Heart right ventricle (tissue), 16 donors: ENCODE results near the gene ADK. TPM values are rescaled to one million over a fixed set of nuclear protein-coding genes. Genes with fewer than 3 reads are reported as not detected.

Experiments used
- ATAC-seq, 8 donors: fragments of 200-7000 bp; cut with Tn5 transposase; one replicate each; pipeline ENCODE4 v1.9.1; 2020; ENCODE audit warnings: mild to moderate bottlenecking in 8 of 8, moderate library complexity in 8 of 8, moderate number of reproducible peaks in 1 of 8
- DNase-seq, 2 donors: peaks; one replicate each; pipeline ENCODE4 v3.0.0-alpha.2; 2020
- H3K27ac ChIP-seq, 10 donors: fragments of 200-600 bp; sonication (generic) in 2 of 10; one replicate each; pipeline versions ENCODE4 v1.5.0 to v1.8.0; 2020 to 2022; ENCODE audit warnings: mild to moderate bottlenecking in 3 of 10
- H3K27me3 ChIP-seq, 7 donors: fragments of 200-600 bp; one replicate each; pipeline ENCODE4 v1.8.0; 2021 to 2022; ENCODE audit warnings: mild to moderate bottlenecking in 2 of 7
- H3K36me3 ChIP-seq, 9 donors: fragments of 200-600 bp; sonication (generic) in 1 of 9; one replicate each; pipeline versions ENCODE4 v1.5.0 to v1.8.0; 2020 to 2022; ENCODE audit warnings: mild to moderate bottlenecking in 2 of 9
- H3K4me1 ChIP-seq, 9 donors: fragments of 200-600 bp; sonication (generic) in 1 of 9; one replicate each; pipeline versions ENCODE4 v1.5.0 to v1.8.0; 2020 to 2022; ENCODE audit warnings: mild to moderate bottlenecking in 4 of 9
- H3K4me3 ChIP-seq, 10 donors: fragments of 200-600 bp; sonication (generic) in 2 of 10; one replicate each; pipeline versions ENCODE4 v1.5.0 to v1.8.0; 2020 to 2022; ENCODE audit warnings: mild to moderate bottlenecking in 7 of 10, moderate library complexity in 2 of 10
- H3K9me3 ChIP-seq, 11 donors: fragments of 200-600 bp in 10 of 11; sonication (generic) in 2 of 11; one replicate each; pipeline versions ENCODE4 v1.5.0 to v1.8.0; 2013 to 2022; ENCODE audit warnings: mild to moderate bottlenecking in 2 of 11, control low read depth in 1 of 11, moderate library complexity in 1 of 11
- CTCF ChIP-seq, 9 donors: fragments of 200-600 bp; sonication (generic) in 2 of 9; IDR thresholded peaks; one replicate each; pipeline versions ENCODE4 v1.5.0 to v1.8.0; 2021 to 2022; ENCODE audit warnings: antibody characterized with exemption in 9 of 9, mild to moderate bottlenecking in 5 of 9, moderate library complexity in 1 of 9
- WGBS, 2 donors: extraction: QIAGEN DNeasy Blood & Tissue Kit; methylation state at CpG; one replicate each; pipeline ENCODE4 v1.1.7; 2013; ENCODE audit warnings: inconsistent platforms in 1 of 2; 5-methylcytosine and 5-hydroxymethylcytosine counted together
- intact Hi-C, 10 donors: fragments of 100-400 bp; cut with DNase I; formaldehyde crosslinking; loops; one replicate each; pipeline versions ENCODE4 v1.11.1 to v1.14.2; 2022
- polyA plus RNA-seq, 2 donors: library from polyadenylated mRNA; stranded (reverse); fragments of 200-250 nt; gene quantifications; one replicate each; pipeline ENCODE4 v1.2.3, GENCODE V29; 2013
- total RNA-seq, 10 donors: library from RNA; stranded (reverse); fragmentation: NEBNext Ultra II Directional in 3 of 10; extraction: Animal tissue kit (Norgen Biotek cat#: 25700) in 3 of 10; gene quantifications; one replicate each; pipeline versions ENCODE4 v1.2.1 to v1.2.4, GENCODE V29; 2021 to 2023
- donor health status: Arrhythmogenic right ventricular cardiomyopathy.
- donor health status: ischemic (EF 13 %, LVEDD 7.1; RV severe dilation, severe dysfunction).
- donor health status: healthy with polysubstance abuse.
- donor health status: DM: no; HTN: yes; CAD: no.
- donor health status: DM: no; HTN: no; CAD: no.
- donor health status: ischemic (EF 25% LVEDD 6.9; RV normal size, moderate dysfunction).
- donor health status: ischemic (EF 25% LVEDD 5.7; RV mildly dilated, moderate dysfunction).
- donor health status: healthy.
- donor health status: DM: yes; HTN: yes; CAD: no.
- donor health status: Ischemic cardiomyopathy.
- donor health status: ischemic (EF 35%, LVEDD 5.7; RV mildly dilated, moderate dysfunction).
- donor health status: nonischemic (EF 11% LVEDD 7.7; RV severe dilation, severe dysfunction).
- donor health status: DM: yes; HTN: yes; CAD: no.
- donor health status: PGD.
- donor health status: ischemic (EF 29% LVEDD 5.4; RV normal size, mild dysfunction).
- donor health status: nonischemic (EF 23%, LVEDD 6.1; RV moderate dilation, normal function).

Gene ADK
- total and polyA plus RNA-seq, 12 donors = 13.0 to 50.0 (median 39.1) TPM

GRCh38 chr10:74437822-74438221 is 286.8 kb downstream of the ADK start:
- no peaks in the 10 kb centered on the region for H3K36me3 ChIP-seq
- no peaks in the 10 kb centered on the region for H3K27me3 ChIP-seq
- TF ChIP-seq CTCF (IDR thresholded peaks at IDR 0.05) = no peak
- peaks cover 0 to 11% (median 0%) of the 10 kb centered on the region in 9 donors for H3K4me1 ChIP-seq
- no peaks in the 10 kb centered on the region for H3K9me3 ChIP-seq
- intact Hi-C loops = no loop called here
- peak in 1 of 8 donors; percentile 83 for ATAC-seq
- no peak overlapping the region for H3K4me3 ChIP-seq
- DNase-seq = no peak
- no peak overlapping the region for H3K27ac ChIP-seq

GRCh38 chr10:74439213-74439612 is 288.2 kb downstream of the ADK start:
- intact Hi-C loops = no loop called here
- H3K27ac ChIP-seq = no peak overlapping the region
- no peak for TF ChIP-seq CTCF (IDR thresholded peaks at IDR 0.05)
- DNase-seq = no peak
- H3K4me1 ChIP-seq = peaks cover 0 to 7% (median 0%) of the 10 kb centered on the region in 9 donors
- no peaks in the 10 kb centered on the region for H3K27me3 ChIP-seq
- no peak for ATAC-seq
- H3K4me3 ChIP-seq = no peak overlapping the region
- no peaks in the 10 kb centered on the region for H3K36me3 ChIP-seq
- WGBS, 2 donors = 25 to 33% methylated on average over 1 of the region's 1 CpG
- no peaks in the 10 kb centered on the region for H3K9me3 ChIP-seq

GRCh38 chr10:74445493-74445892 is 294.5 kb downstream of the ADK start:
- intact Hi-C loops = no loop called here
- ATAC-seq = no peak

GRCh38 chr10:74450602-74451001 is 299.6 kb downstream of the ADK start:
- intact Hi-C loops = no loop called here

More at GRCh38 chr10:74445493-74445892, 294.5 kb downstream of the ADK start:
- no peak for DNase-seq
- Histone ChIP-seq H3K9me3 (no peaks in the 10 kb centered on the region), H3K4me1 (no peaks in the 10 kb centered on the region), H3K36me3 (no peaks in the 10 kb centered on the region), H3K27me3 (no peaks in the 10 kb centered on the region), H3K4me3 (no peak overlapping the region), H3K27ac (no peak overlapping the region)
- no peak for TF ChIP-seq CTCF (IDR thresholded peaks at IDR 0.05)

More at GRCh38 chr10:74450602-74451001, 299.6 kb downstream of the ADK start:
- no peak for TF ChIP-seq CTCF (IDR thresholded peaks at IDR 0.05)
- H3K9me3 ChIP-seq = no peaks in the 10 kb centered on the region
- no peak overlapping the region for H3K27ac ChIP-seq
- no peak overlapping the region for H3K4me3 ChIP-seq
- no peak for DNase-seq
- H3K36me3 ChIP-seq = no peaks in the 10 kb centered on the region
- no peak for ATAC-seq
- H3K4me1 ChIP-seq = no peaks in the 10 kb centered on the region
- no peaks in the 10 kb centered on the region for H3K27me3 ChIP-seq
